Neural cell (in vitro differentiated cells): ENCODE results near the gene FCRLA. TPM values are rescaled to one million over a fixed set of nuclear protein-coding genes. Genes with fewer than 3 reads are reported as not detected.
"Not testable (repeated sequence)": the region's sequence is repeated elsewhere in the genome, so short reads cannot be mapped to it uniquely, and the experiment has no call there.

Source experiments
- H2AFZ ChIP-seq: fragments of 200-600, 300-800 bp; sonication (generic), shearing (Covaris generic); 2 replicates; pipeline ENCODE4 v1.6.0; 2014; ENCODE audit warnings: low read depth, mild to moderate bottlenecking, antibody characterized with exemption, low read length, moderate library complexity
- H3F3A ChIP-seq: fragments of 200-600 bp; shearing (Covaris generic); 2 replicates; pipeline ENCODE4 v1.6.1; 2016; ENCODE audit warnings: mild to moderate bottlenecking, moderate library complexity, mixed read lengths, antibody characterized with exemption, low read length; ENCODE audit not compliant: insufficient read depth, poor library complexity, severe bottlenecking
- H3K27ac ChIP-seq: fragments of 200-600, 300-800 bp; sonication (generic), shearing (Covaris generic); 2 replicates; pipeline ENCODE4 v1.5.1; 2014; ENCODE audit warnings: mild to moderate bottlenecking, low read length, moderate library complexity
- H3K27me3 ChIP-seq: fragments of 300-800, 200-600 bp; sonication (generic), shearing (Covaris generic); 2 replicates; pipeline ENCODE4 v1.6.0; 2014; ENCODE audit warnings: mild to moderate bottlenecking, low read depth, low read length, moderate library complexity; ENCODE audit not compliant: insufficient read depth
- H3K36me3 ChIP-seq: fragments of 300-800, 200-600 bp; sonication (generic), shearing (Covaris generic); 2 replicates; pipeline ENCODE4 v1.5.1; 2014; ENCODE audit warnings: mild to moderate bottlenecking, antibody characterized with exemption, low read length, moderate library complexity; ENCODE audit not compliant: insufficient read depth
- H3K4me2 ChIP-seq: fragments of 300-800, 200-600 bp; sonication (generic), shearing (Covaris generic); 2 replicates; pipeline ENCODE4 v1.6.0; 2014; ENCODE audit warnings: mild to moderate bottlenecking, low read length
- H3K4me3 ChIP-seq: fragments of 300-800, 200-600 bp; sonication (generic), shearing (Covaris generic); 2 replicates; pipeline ENCODE4 v1.5.1; 2014; ENCODE audit warnings: mild to moderate bottlenecking, low read length, moderate library complexity
- H3K79me2 ChIP-seq: fragments of 200-600 bp; shearing (Covaris generic); replicated peaks from 2 replicates; pipeline ENCODE4 v1.6.0; 2014; ENCODE audit warnings: mild to moderate bottlenecking, low read length, moderate library complexity; ENCODE audit not compliant: insufficient read depth
- H3K9ac ChIP-seq: fragments of 300-800, 200-600 bp; sonication (generic), shearing (Covaris generic); 2 replicates; pipeline ENCODE4 v1.6.1; 2016; ENCODE audit warnings: mild to moderate bottlenecking, low read length, mixed read lengths
- H3K9me2 ChIP-seq: fragments of 200-600 bp; shearing (Covaris generic); 2 replicates; pipeline ENCODE4 v1.6.1; 2016; ENCODE audit warnings: mild to moderate bottlenecking, low read length, mixed read lengths; ENCODE audit not compliant: insufficient read depth
- H3K9me3 ChIP-seq: fragments of 200-600, 300-800 bp; sonication (generic), shearing (Covaris generic); 2 replicates; pipeline ENCODE4 v1.6.1; 2016; ENCODE audit warnings: mild to moderate bottlenecking, mixed run types, low read length, moderate library complexity, mixed read lengths
- H4K20me1 ChIP-seq: fragments of 200-600 bp; shearing (Covaris generic); 2 replicates; pipeline ENCODE4 v1.6.1; 2016; ENCODE audit warnings: mild to moderate bottlenecking, mixed run types; ENCODE audit not compliant: insufficient read depth
- polyA plus RNA-seq: library from polyadenylated mRNA; depleted of rRNA; stranded (reverse); fragments of >200 nt; gene quantifications from 2 replicates; pipeline ENCODE4 v1.2.3, GENCODE V29; 2014

The FCRLA gene
- polyA plus RNA-seq, 1 donor from 2014 or later = not detected

DNA sequence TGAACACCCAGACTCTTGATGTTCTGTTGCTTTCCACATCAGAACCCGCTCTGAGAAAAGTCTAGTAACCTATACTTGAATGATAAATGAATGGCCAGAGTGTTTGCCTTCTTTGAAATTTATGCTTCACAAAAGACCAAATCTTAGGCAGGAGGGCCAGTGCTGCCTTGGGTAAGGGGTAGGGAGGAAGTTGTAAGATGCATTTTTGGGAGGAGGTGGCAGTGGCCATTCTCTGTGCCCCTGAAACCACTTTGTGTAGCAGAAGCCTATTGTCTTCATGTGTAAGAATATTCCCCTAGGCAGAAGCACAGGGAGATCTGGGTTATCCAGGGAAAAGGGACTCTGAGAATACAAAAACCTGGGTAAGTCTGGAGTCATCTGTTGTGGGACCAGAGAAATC, 43.5 kb upstream of the FCRLA start:
- H3K79me2 ChIP-seq, H3K9ac ChIP-seq, H3K4me3 ChIP-seq, H4K20me1 ChIP-seq, H3K9me2 ChIP-seq, H3K36me3 ChIP-seq, H2AFZ ChIP-seq, H3K4me2 ChIP-seq, H3K9me3 ChIP-seq, H3F3A ChIP-seq, H3K27me3 ChIP-seq, H3K27ac ChIP-seq: not testable (repeated sequence)

GRCh38 chr1:161664689-161665088, 42.3 kb upstream of the FCRLA start:
- not testable (repeated sequence) for H3K9me3 ChIP-seq, H3K9me2 ChIP-seq, H3K27me3 ChIP-seq

DNA sequence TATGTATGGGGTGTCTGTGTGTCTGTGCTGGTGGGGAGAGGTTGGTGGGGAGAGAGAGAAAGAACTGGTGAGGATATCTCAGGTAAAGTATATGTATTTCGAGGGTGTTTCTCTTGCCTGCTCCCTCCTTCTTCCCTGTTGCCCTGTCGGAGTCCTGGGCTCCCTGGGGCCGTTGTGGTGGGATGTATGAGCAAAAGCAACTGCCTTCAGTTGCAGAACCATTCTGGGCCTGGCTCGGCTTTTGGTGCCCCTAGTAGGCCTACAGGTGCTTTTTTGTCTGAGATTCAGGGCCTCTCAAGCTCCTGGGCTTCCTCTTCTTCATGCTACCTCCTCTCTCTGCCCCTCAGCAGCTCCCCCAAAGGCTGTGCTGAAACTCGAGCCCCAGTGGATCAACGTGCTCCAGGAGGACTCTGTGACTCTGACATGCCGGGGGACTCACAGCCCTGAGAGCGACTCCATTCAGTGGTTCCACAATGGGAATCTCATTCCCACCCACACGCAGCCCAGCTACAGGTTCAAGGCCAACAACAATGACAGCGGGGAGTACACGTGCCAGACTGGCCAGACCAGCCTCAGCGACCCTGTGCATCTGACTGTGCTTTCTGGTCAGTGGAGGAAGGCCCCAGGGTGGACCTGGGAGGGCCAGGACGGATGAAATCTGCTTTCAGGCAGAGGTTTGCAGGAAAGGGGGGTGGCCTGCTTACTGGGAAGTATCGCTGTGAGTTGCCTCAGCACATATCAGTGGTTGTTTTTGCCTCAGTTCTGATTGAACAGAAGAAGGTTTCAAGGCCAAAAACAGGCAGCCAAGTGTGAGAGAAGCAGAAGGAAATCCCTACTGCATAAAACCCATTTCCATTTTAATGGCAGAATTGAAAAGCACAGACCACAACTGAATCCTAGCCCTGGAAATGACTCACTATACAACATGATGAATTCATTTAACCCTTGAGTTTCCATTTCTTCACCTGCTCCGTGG, 35.7 kb upstream of the FCRLA start:
- H3K4me2 ChIP-seq, H3K79me2 ChIP-seq: not testable (repeated sequence)

More at GRCh38 chr1:161664689-161665088, 42.3 kb upstream of the FCRLA start:
- H3K36me3 ChIP-seq, H4K20me1 ChIP-seq, H3K4me2 ChIP-seq, H2AFZ ChIP-seq, H3K27ac ChIP-seq, H3K4me3 ChIP-seq, H3F3A ChIP-seq, H3K79me2 ChIP-seq, H3K9ac ChIP-seq: not testable (repeated sequence)

DNA sequence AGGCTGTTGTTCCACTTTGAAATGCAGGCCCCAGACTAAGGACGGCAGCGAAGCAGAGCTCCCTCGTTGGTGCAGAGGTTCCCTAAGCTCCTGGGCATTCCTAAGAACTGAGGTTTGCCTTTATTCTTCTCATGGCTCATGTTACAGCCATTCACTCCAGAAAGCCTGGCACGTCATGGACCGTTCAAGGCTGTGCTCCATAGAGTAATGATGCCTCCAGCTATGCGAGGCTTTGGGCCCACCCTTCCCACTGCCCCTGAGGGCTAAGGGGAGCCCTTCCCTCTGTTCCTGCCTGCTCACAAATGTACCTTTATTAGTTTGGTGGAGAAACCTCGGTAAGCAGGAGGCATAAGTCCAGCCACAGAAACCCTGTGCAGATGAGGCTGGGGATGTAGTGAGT, 33.6 kb upstream of the FCRLA start:
- H3K27ac ChIP-seq, H3K36me3 ChIP-seq, H2AFZ ChIP-seq, H3K9ac ChIP-seq, H3K4me2 ChIP-seq, H3K4me3 ChIP-seq, H3K27me3 ChIP-seq, H3K9me2 ChIP-seq, H3K79me2 ChIP-seq, H4K20me1 ChIP-seq, H3F3A ChIP-seq, H3K9me3 ChIP-seq: not testable (repeated sequence)

More for the DNA sequence above, 35.7 kb upstream of the FCRLA start:
- not testable (repeated sequence) for H3F3A ChIP-seq, H4K20me1 ChIP-seq, H3K9me3 ChIP-seq, H3K4me3 ChIP-seq, H3K36me3 ChIP-seq, H3K9me2 ChIP-seq, H3K9ac ChIP-seq, H2AFZ ChIP-seq, H3K27ac ChIP-seq, H3K27me3 ChIP-seq

DNA sequence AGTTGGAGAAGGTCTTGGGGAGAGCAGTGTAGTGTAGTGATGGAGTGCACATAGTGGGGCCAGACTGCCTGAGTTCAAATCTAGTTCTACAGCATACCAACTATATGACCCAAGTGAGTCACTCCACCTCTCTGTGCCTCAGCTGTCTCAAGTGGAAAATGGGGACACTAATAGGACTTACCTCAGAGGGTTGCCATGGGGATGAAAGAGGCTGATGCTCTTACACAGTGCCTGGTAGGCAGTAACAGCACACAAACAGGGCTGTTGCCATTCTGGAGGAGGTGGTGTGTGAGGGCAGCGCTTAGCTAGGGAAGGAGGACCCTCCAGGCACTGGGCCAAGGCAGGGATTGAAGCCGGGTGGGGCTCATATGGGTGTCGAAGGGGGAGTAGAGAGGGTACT, 32.6 kb upstream of the FCRLA start:
- not testable (repeated sequence) for H3K4me2 ChIP-seq, H3K9ac ChIP-seq

GRCh38 chr1:161674908-161675307, 32.1 kb upstream of the FCRLA start:
- not testable (repeated sequence) for H3F3A ChIP-seq, H3K36me3 ChIP-seq, H3K9ac ChIP-seq, H3K4me3 ChIP-seq, H3K79me2 ChIP-seq, H3K9me3 ChIP-seq, H4K20me1 ChIP-seq, H3K27ac ChIP-seq, H3K4me2 ChIP-seq, H3K27me3 ChIP-seq, H3K9me2 ChIP-seq, H2AFZ ChIP-seq

More for the DNA sequence above, 32.6 kb upstream of the FCRLA start:
- not testable (repeated sequence) for H3K4me3 ChIP-seq, H4K20me1 ChIP-seq, H3K27me3 ChIP-seq, H3K27ac ChIP-seq, H3K9me2 ChIP-seq, H2AFZ ChIP-seq, H3F3A ChIP-seq, H3K79me2 ChIP-seq, H3K9me3 ChIP-seq, H3K36me3 ChIP-seq
